Neural progenitor cell (in vitro differentiated cells): ENCODE data around the gene TBXA2R. TPM values are rescaled to one million over a fixed set of nuclear protein-coding genes. Genes with fewer than 3 reads are reported as not detected.

ENCODE experiments used
- DNase-seq: peaks from one replicate; pipeline ENCODE4 v3.0.0-alpha.2; 2016; ENCODE audit warnings: low spot score
- H2AFZ ChIP-seq: fragments of 200-600 bp; sonication (generic); replicated peaks from 2 replicates; pipeline ENCODE4 v1.6.1; 2016; ENCODE audit warnings: antibody characterized with exemption
- H3F3A ChIP-seq: fragments of 200-600 bp; sonication (generic); 2 replicates; pipeline ENCODE4 v1.6.1; 2016; ENCODE audit warnings: antibody characterized with exemption, low read depth
- H3K27ac ChIP-seq: fragments of 200-600 bp; sonication (generic); 2 replicates; pipeline ENCODE4 v1.5.1; 2016; ENCODE audit warnings: mild to moderate bottlenecking
- H3K27me3 ChIP-seq: fragments of 200-600 bp; sonication (generic); 2 replicates; pipeline ENCODE4 v1.6.1; 2016; ENCODE audit warnings: mild to moderate bottlenecking, moderate library complexity
- H3K36me3 ChIP-seq: fragments of 200-600 bp; sonication (generic); 2 replicates; pipeline ENCODE4 v1.5.1; 2016
- H3K4me1 ChIP-seq: fragments of 200-600 bp; sonication (generic); 2 replicates; pipeline ENCODE4 v1.6.1; 2016; ENCODE audit warnings: mixed run types
- H3K4me2 ChIP-seq: fragments of 200-600 bp; sonication (generic); 2 replicates; pipeline ENCODE4 v1.6.1; 2016
- H3K4me3 ChIP-seq: fragments of 200-600 bp; sonication (generic); 2 replicates; pipeline ENCODE4 v1.5.1; 2016
- H3K79me2 ChIP-seq: fragments of 200-600 bp; sonication (generic); 2 replicates; pipeline ENCODE4 v1.6.1; 2016; ENCODE audit warnings: low read depth
- H3K9ac ChIP-seq: fragments of 200-600 bp; sonication (generic); 2 replicates; pipeline ENCODE4 v1.6.1; 2016
- H3K9me3 ChIP-seq: fragments of 200-600 bp; sonication (generic); 2 replicates; pipeline ENCODE4 v1.5.1; 2016; ENCODE audit warnings: low read depth
- H4K20me1 ChIP-seq: fragments of 200-600 bp; sonication (generic); 2 replicates; pipeline ENCODE4 v1.6.1; 2016; ENCODE audit warnings: low read depth
- H3K27ac Mint-ChIP-seq: 3 replicates; pipeline ENCODE4 v1.8.0; 2021; ENCODE audit warnings: mixed read lengths
- H3K27me3 Mint-ChIP-seq: 2 replicates; pipeline ENCODE4 v1.8.0; 2022; ENCODE audit warnings: low read depth, mild to moderate bottlenecking, inconsistent platforms, moderate library complexity, mixed read lengths; ENCODE audit not compliant: insufficient read depth
- H3K36me3 Mint-ChIP-seq: 3 replicates; pipeline ENCODE4 v1.8.0; 2021; ENCODE audit warnings: mixed read lengths
- H3K4me1 Mint-ChIP-seq: 3 replicates; pipeline ENCODE4 v1.8.0; 2021; ENCODE audit warnings: mixed read lengths
- H3K4me3 Mint-ChIP-seq: 3 replicates; pipeline ENCODE4 v1.8.0; 2021; ENCODE audit warnings: mild to moderate bottlenecking, moderate library complexity, mixed read lengths
- H3K9me3 Mint-ChIP-seq: 3 replicates; pipeline ENCODE4 v1.8.0; 2020; ENCODE audit warnings: mixed read lengths
- CTCF ChIP-seq: fragments of 200-600 bp; sonication (generic); IDR thresholded peaks from 2 replicates; pipeline ENCODE4 v1.5.1; 2017; ENCODE audit warnings: antibody characterized with exemption, mild to moderate bottlenecking
- EZH2 ChIP-seq: fragments of 200-600 bp; sonication (generic); IDR thresholded peaks from 2 replicates; pipeline ENCODE4 v1.6.1; 2017; ENCODE audit warnings: antibody characterized with exemption, mild to moderate bottlenecking, moderate library complexity
- EZH2phosphoT487 ChIP-seq: fragments of 200-600 bp; sonication (generic); IDR thresholded peaks from 2 replicates; pipeline ENCODE4 v1.6.1; 2017; ENCODE audit warnings: antibody characterized with exemption
- total RNA-seq: library from RNA; depleted of rRNA; stranded (reverse); fragments of >200 nt; gene quantifications from 2 replicates; pipeline ENCODE4 v1.2.3, GENCODE V29; 2015; ENCODE audit warnings: low replicate concordance

TBXA2R gene
- total RNA-seq, result 0.09 TPM in 1 of 2 replicates, not detected in the other

GRCh38 chr19:3606690-3607289, at the start of gene TBXA2R:
TBXA2R (minus strand) TSS chr19:3606875; CDS start chr19:3600634, 6,241 bp downstream.
- H3K4me3 Mint-ChIP-seq, result peak within 1 kb of the TSS; percentile 18
- Histone ChIP-seq H4K20me1 (no peaks in the 10 kb centered on the region), H3K27me3 (peaks cover 37% of the 10 kb centered on the region), H3K9ac (no peak within 1 kb of the TSS), H3K4me1 (peaks cover 12% of the 10 kb centered on the region), H3K4me2 (peak within 1 kb of the TSS; percentile 80), H3K4me3 (peak within 1 kb of the TSS; percentile 40), H3K9me3 (no peaks in the 10 kb centered on the region), H3K27ac (no peak within 1 kb of the TSS), H3K36me3 (no peaks in the 10 kb centered on the region), H3F3A (peaks cover 14% of the 10 kb centered on the region), H2AFZ (peak within 1 kb of the TSS; percentile 79), H3K79me2 (no peaks in the 10 kb centered on the region)
- TF ChIP-seq CTCF, result no peak
- TF ChIP-seq EZH2phosphoT487, result no peak
- no peak for TF ChIP-seq EZH2
- peaks cover 5% of the 10 kb centered on the region for H3K27me3 Mint-ChIP-seq
- H3K9me3 Mint-ChIP-seq, result no peaks in the 10 kb centered on the region
- H3K36me3 Mint-ChIP-seq, result no peaks in the 10 kb centered on the region
- DNase-seq, result peak; percentile 64
- peaks cover 11% of the 10 kb centered on the region for H3K4me1 Mint-ChIP-seq
- H3K27ac Mint-ChIP-seq, result no peak within 1 kb of the TSS

DNA sequence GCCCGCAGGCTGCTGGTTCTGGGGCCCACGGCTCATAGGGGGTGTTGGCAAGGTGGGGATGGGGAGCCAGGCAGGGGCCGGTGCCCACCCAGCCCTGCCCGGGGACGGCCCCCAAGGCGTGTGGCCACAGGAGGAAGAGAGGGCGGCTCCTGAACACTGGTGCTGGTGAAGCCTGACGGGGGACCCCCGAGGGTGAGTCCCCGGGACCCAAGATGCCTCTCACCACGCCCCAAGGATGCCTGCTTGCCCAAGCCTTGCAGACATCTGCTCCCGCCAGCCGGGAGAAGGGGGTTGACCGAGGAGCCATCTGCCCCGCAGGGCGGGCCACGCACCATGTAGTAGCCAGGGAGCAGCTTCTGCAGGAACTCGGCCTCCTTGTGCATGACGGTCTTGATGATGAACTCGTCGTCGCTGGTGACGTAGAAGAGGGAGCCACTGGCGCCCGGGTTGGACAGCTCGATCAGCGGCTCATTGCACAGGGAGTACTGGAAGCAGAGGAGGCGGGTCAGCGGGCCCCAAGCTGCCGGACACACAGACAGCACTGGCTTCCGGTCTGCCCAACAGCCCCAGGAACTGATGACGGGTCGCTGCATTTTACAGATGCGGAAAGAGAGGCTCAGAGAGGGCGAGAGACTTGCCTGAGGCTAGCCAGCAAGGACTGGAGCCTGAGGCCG, 49.5 kb upstream of the TBXA2R start:
- Histone ChIP-seq H3K4me2 (no peak overlapping the region), H3K36me3 (no peaks in the 10 kb centered on the region)

GRCh38 chr19:3655402-3656072, 48.9 kb upstream of the TBXA2R start:
- Histone ChIP-seq H3K4me3 (no peak overlapping the region), H3K79me2 (no peaks in the 10 kb centered on the region), H3K4me2 (no peak overlapping the region), H3K4me1 (no peaks in the 10 kb centered on the region), H3K27me3 (no peaks in the 10 kb centered on the region), H3K9me3 (no peaks in the 10 kb centered on the region), H3K36me3 (no peaks in the 10 kb centered on the region), H3F3A (no peaks in the 10 kb centered on the region), H2AFZ (no peak overlapping the region), H3K9ac (no peak overlapping the region), H4K20me1 (no peaks in the 10 kb centered on the region), H3K27ac (no peak overlapping the region)
- no peaks in the 10 kb centered on the region for H3K9me3 Mint-ChIP-seq
- no peak overlapping the region for H3K27ac Mint-ChIP-seq
- H3K36me3 Mint-ChIP-seq, result peaks cover 4% of the 10 kb centered on the region
- no peak overlapping the region for H3K4me3 Mint-ChIP-seq
- TF ChIP-seq EZH2phosphoT487 (no peak), CTCF (no peak), EZH2 (no peak)
- DNase-seq, result no peak
- peaks cover 9% of the 10 kb centered on the region for H3K27me3 Mint-ChIP-seq
- no peaks in the 10 kb centered on the region for H3K4me1 Mint-ChIP-seq

More for the DNA sequence above, 49.5 kb upstream of the TBXA2R start:
- Mint-ChIP-seq H3K4me3 (no peak overlapping the region), H3K27me3 (peaks cover 7% of the 10 kb centered on the region), H3K9me3 (no peaks in the 10 kb centered on the region), H3K36me3 (peaks cover 2% of the 10 kb centered on the region), H3K27ac (no peak overlapping the region), H3K4me1 (no peaks in the 10 kb centered on the region)
- Histone ChIP-seq H2AFZ (no peak overlapping the region), H3K27ac (no peak overlapping the region), H3K79me2 (no peaks in the 10 kb centered on the region), H3K9me3 (no peaks in the 10 kb centered on the region), H4K20me1 (no peaks in the 10 kb centered on the region), H3K9ac (no peak overlapping the region), H3K4me1 (no peaks in the 10 kb centered on the region), H3K4me3 (no peak overlapping the region), H3F3A (no peaks in the 10 kb centered on the region), H3K27me3 (no peaks in the 10 kb centered on the region)
- no peak for DNase-seq
- TF ChIP-seq EZH2 (no peak), EZH2phosphoT487 (no peak), CTCF (no peak)
